Measurements from ENCODE around the gene TSPEAR. TPM values are rescaled to one million over a fixed set of nuclear protein-coding genes. Genes with fewer than 3 reads are reported as not detected.

The TSPEAR gene
- total and polyA plus RNA-seq, 9 of the 15 experiments (the other 6 are each of a cell fraction or from before 2014, with no cell fraction given): not detected

GRCh38 chr21:44498280-44499210 is 212.8 kb downstream of the TSPEAR start (continued):
- TF ChIP-seq ZNF408 (CRISPR knock-in tag; IDR thresholded peaks at IDR 0.05; ENCODE audit: low read depth): no peak

GRCh38 chr21:44497703-44498126 is 213.7 kb downstream of the TSPEAR start:
- BruUV-seq (replicated peaks): no TSS peak
- H3K27me3 ChIP-seq (ENCODE audit: control insufficient read depth in 2 of 2, insufficient read depth in 2 of 2, low read length in 2 of 2): peaks cover 81 to 93% of the 10 kb centered on the region in 2 experiments
- CTCF ChIA-PET (ENCODE audit: low intra/inter-chr PET ratio): no interaction called here
- TF ChIP-seq RAD51 (IDR thresholded peaks at IDR 0.05; ENCODE audit: borderline replicate concordance, low read depth): peak; percentile 36; the same call in 1 of the 2 replicates
- no peak for TF ChIP-seq ETV1 (tag; conservative IDR thresholded peaks at IDR 0.05; ENCODE audit: low read depth)
- TF ChIP-seq CEBPG (CRISPR knock-in tag; IDR thresholded peaks at IDR 0.05): no peak
- TF ChIP-seq CEBPG (tag; conservative IDR thresholded peaks at IDR 0.05 in 1 of 2, IDR thresholded peaks at IDR 0.05 in 1 of 2): 0 out of 4 replicates have a peak, but pooled peaks of 1 of the 2 experiments have one; percentile 10
- peak; percentile 43; the same call in 1 of the 2 replicates for TF ChIP-seq CEBPB (tag; IDR thresholded peaks at IDR 0.05)
- peak; percentile 83 for TF ChIP-seq TFE3 (CRISPR knock-in tag; IDR thresholded peaks at IDR 0.05)
- H3K9me3 ChIP-seq (replicated peaks; ENCODE audit: control insufficient read depth, insufficient read depth, low read depth, low read length): no peaks in the 10 kb centered on the region
- DNase-seq (ENCODE audit: extremely low read depth in 1 of 4, low spot score in 3 of 4) (no peak), ATAC-seq (no peak), FAIRE-seq (no peak)
- no peak overlapping the region for H2AFZ ChIP-seq (ENCODE audit: low read depth, low read length)
- H3K36me3 ChIP-seq (ENCODE audit: control insufficient read depth, insufficient read depth, low read length): no peaks in the 10 kb centered on the region
- intact Hi-C loops (cut with micrococcal nuclease) (no loop called here), in situ Hi-C loops (cut with MboI) (no loop called here)
- H3K9ac ChIP-seq (ENCODE audit: insufficient read depth in 1 of 2, low read depth in 2 of 2, low read length in 2 of 2): no peak overlapping the region
- no peak overlapping the region for H3K4me3 ChIP-seq
- POLR2A ChIA-PET: no interaction called here
- H3K27ac ChIP-seq (ENCODE audit: extremely low read depth, low read depth, low read length): no peak overlapping the region
- H4K20me1 ChIP-seq (replicated peaks; ENCODE audit: control insufficient read depth, insufficient read depth, low read length): peaks cover 8% of the 10 kb centered on the region
- H3K4me2 ChIP-seq (ENCODE audit: insufficient read depth, low read length): no peak overlapping the region
- no peaks in the 10 kb centered on the region for H3K9me1 ChIP-seq (ENCODE audit: control insufficient read depth, insufficient read depth, low read length)
- H3K4me1 ChIP-seq (replicated peaks in 1 of 2; ENCODE audit: control insufficient read depth in 2 of 2, insufficient read depth in 2 of 2, low read length in 2 of 2): peaks cover 0 to 16% of the 10 kb centered on the region in 2 experiments; a peak in 2 of 5 replicates
- 2% methylated on average over 6 of the region's 6 CpGs for WGBS (ENCODE audit: insufficient coverage, low coverage, missing lambda C conversion rate)
- no peaks in the 10 kb centered on the region for H3K79me2 ChIP-seq (ENCODE audit: control insufficient read depth, insufficient read depth, low read length)
